Loucy (cell line): ENCODE data around the gene RALGDS.

ENCODE experiments used
- H2AFZ ChIP-seq: fragments of 200-600 bp; sonication (generic); 2 replicates; pipeline ENCODE4 v1.6.0; 2016; ENCODE audit warnings: antibody characterized with exemption, mild to moderate bottlenecking, low read length, moderate library complexity
- H3F3A ChIP-seq: fragments of 200-600 bp; 2 replicates; pipeline ENCODE4 v1.6.0; 2016; ENCODE audit warnings: antibody characterized with exemption, low read depth, mild to moderate bottlenecking
- H3K27me3 ChIP-seq: fragments of 200-600 bp; sonication (generic); 2 replicates; pipeline ENCODE4 v1.6.1; 2014; ENCODE audit warnings: low read length, mild to moderate bottlenecking; ENCODE audit not compliant: insufficient read depth, poor library complexity, severe bottlenecking
- H3K36me3 ChIP-seq: fragments of 200-600 bp; sonication (generic); 2 replicates; pipeline ENCODE4 v1.6.1; 2016; ENCODE audit warnings: low read length; ENCODE audit not compliant: insufficient read depth
- H3K4me1 ChIP-seq: fragments of 200-600 bp; sonication (generic); 2 replicates; pipeline ENCODE4 v1.5.1; 2014; ENCODE audit warnings: low read length, mild to moderate bottlenecking; ENCODE audit not compliant: insufficient read depth, poor library complexity, severe bottlenecking
- H3K4me2 ChIP-seq: fragments of 200-600 bp; sonication (generic); 2 replicates; pipeline ENCODE4 v1.6.0; 2014; ENCODE audit warnings: antibody characterized with exemption, low read length, low read depth, mild to moderate bottlenecking; ENCODE audit not compliant: poor library complexity, severe bottlenecking
- H3K4me3 ChIP-seq: fragments of 200-600 bp; sonication (generic); 2 replicates; pipeline ENCODE4 v1.5.1; 2014; ENCODE audit warnings: low read length, mild to moderate bottlenecking, mixed read lengths; ENCODE audit not compliant: poor library complexity, severe bottlenecking
- H3K79me2 ChIP-seq: fragments of 200-600 bp; sonication (generic); 2 replicates; pipeline ENCODE4 v1.6.1; 2014; ENCODE audit warnings: low read length; ENCODE audit not compliant: insufficient read depth
- H3K9ac ChIP-seq: fragments of 200-600 bp; sonication (generic); 2 replicates; pipeline ENCODE4 v1.6.0; 2014; ENCODE audit warnings: mild to moderate bottlenecking, low read depth, low read length, moderate library complexity; ENCODE audit not compliant: poor library complexity, severe bottlenecking
- H3K9me2 ChIP-seq: fragments of 200-600 bp; sonication (generic); replicated peaks from 2 replicates; pipeline ENCODE4 v1.6.1; 2016; ENCODE audit warnings: low read depth, low read length, mixed read lengths
- H3K9me3 ChIP-seq: fragments of 200-600 bp; sonication (generic); 2 replicates; pipeline ENCODE4 v1.6.1; 2014; ENCODE audit warnings: mild to moderate bottlenecking, antibody characterized with exemption, low read length, low read depth; ENCODE audit not compliant: insufficient read depth
- H4K20me1 ChIP-seq: fragments of 200-600 bp; sonication (generic); 2 replicates; pipeline ENCODE4 v1.6.0; 2014; ENCODE audit warnings: antibody characterized with exemption, low read length, mild to moderate bottlenecking; ENCODE audit not compliant: insufficient read depth, poor library complexity, severe bottlenecking
- CTCF ChIP-seq: fragments of 200-600 bp; sonication (generic); conservative IDR thresholded peaks from 2 replicates; pipeline ENCODE4 v1.5.1; 2014; ENCODE audit warnings: mild to moderate bottlenecking, antibody characterized with exemption, low read length
- EZH2phosphoT487 ChIP-seq: fragments of 200-600 bp; IDR thresholded peaks from 2 replicates; pipeline ENCODE4 v1.6.1; 2018; ENCODE audit warnings: antibody characterized with exemption, mild to moderate bottlenecking, moderate library complexity, borderline replicate concordance

Gene RALGDS

GRCh38 chr9:133154097-133154989 lies 33.3 kb upstream of the RALGDS start:
- Histone ChIP-seq H3K4me1 (peaks cover 3% of the 10 kb centered on the region), H3K4me3 (no peak overlapping the region), H3F3A (0 out of 2 replicates have a peak, but pooled peaks cover 2% of the 10 kb centered on the region), H3K36me3 (no peaks in the 10 kb centered on the region), H3K9ac (no peak overlapping the region), H3K9me2 (no peaks in the 10 kb centered on the region), H3K79me2 (no peaks in the 10 kb centered on the region), H3K27me3 (no peaks in the 10 kb centered on the region), H3K9me3 (no peaks in the 10 kb centered on the region), H3K4me2 (no peak overlapping the region), H4K20me1 (no peaks in the 10 kb centered on the region), H2AFZ (no peak overlapping the region)
- TF ChIP-seq EZH2phosphoT487, result no peak
- TF ChIP-seq CTCF, result no peak

GRCh38 chr9:133153227-133154096 lies 32.4 kb upstream of the RALGDS start:
- H3K79me2 ChIP-seq, result peaks cover 4% of the 10 kb centered on the region
- H3F3A ChIP-seq, result 0 out of 2 replicates have a peak, but pooled peaks cover 2% of the 10 kb centered on the region
- H3K9me3 ChIP-seq, result no peaks in the 10 kb centered on the region
- no peak overlapping the region for H3K9ac ChIP-seq
- peaks cover 3% of the 10 kb centered on the region for H3K4me1 ChIP-seq
- H3K36me3 ChIP-seq, result no peaks in the 10 kb centered on the region
- H2AFZ ChIP-seq, result no peak overlapping the region
- no peak overlapping the region for H3K4me3 ChIP-seq
- TF ChIP-seq CTCF, result no peak
- no peak for TF ChIP-seq EZH2phosphoT487
- H3K9me2 ChIP-seq, result no peaks in the 10 kb centered on the region
- H3K27me3 ChIP-seq, result no peaks in the 10 kb centered on the region
- H4K20me1 ChIP-seq, result no peaks in the 10 kb centered on the region
- no peak overlapping the region for H3K4me2 ChIP-seq

- Histone ChIP-seq H3K9me3 (no peaks in the 10 kb centered on the region), H3K36me3 (no peaks in the 10 kb centered on the region), H3K4me3 (no peak overlapping the region), H3K79me2 (peaks cover 20% of the 10 kb centered on the region), H3F3A (0 out of 2 replicates have a peak, but pooled peaks cover 2% of the 10 kb centered on the region), H3K9ac (no peak overlapping the region), H3K9me2 (no peaks in the 10 kb centered on the region), H4K20me1 (peaks cover 14% of the 10 kb centered on the region), H2AFZ (no peak overlapping the region), H3K4me2 (no peak overlapping the region), H3K4me1 (peaks cover 13% of the 10 kb centered on the region), H3K27me3 (no peaks in the 10 kb centered on the region)
- TF ChIP-seq EZH2phosphoT487, result no peak
- TF ChIP-seq CTCF, result no peak
Measured at GRCh38 chr9:133151601-133152525, 30.8 kb upstream of the RALGDS start.
